HepG2 (cell line): ENCODE measurements around the gene ACTR1A. TPM values are rescaled to one million over a fixed set of nuclear protein-coding genes. Genes with fewer than 3 reads are reported as not detected.

Source experiments
- DR1 ChIP-seq: sonication (generic); formaldehyde crosslinking; IDR thresholded peaks from 2 replicates; pipeline ENCODE4 v1.8.0; 2021; ENCODE audit warnings: mild to moderate bottlenecking, missing genetic modification reagents, inconsistent platforms
- ERF ChIP-seq: IDR thresholded peaks from 2 replicates; pipeline ENCODE4 v1.6.1; 2018; ENCODE audit warnings: missing biosample characterization, missing genetic modification reagents
- GABPA ChIP-seq, 2 experiments: IDR thresholded peaks; 2 replicates each; pipeline ENCODE4 v1.6.1; 2011 to 2016; ENCODE audit warnings: low read depth in 2 of 2, low read length in 1 of 2, missing biosample characterization in 1 of 2, missing genetic modification characterization in 1 of 2
- HOXA7 ChIP-seq: sonication (generic); formaldehyde crosslinking; IDR thresholded peaks from 2 replicates; pipeline ENCODE4 v1.8.1; 2022; ENCODE audit warnings: mild to moderate bottlenecking, missing genetic modification reagents, moderate library complexity
- MAFF ChIP-seq: IDR thresholded peaks from 2 replicates; pipeline ENCODE4 v1.6.1; 2011; ENCODE audit warnings: low read depth, low read length, improper control_type of control experiment
- PHF8 ChIP-seq: sonication (generic); formaldehyde crosslinking; IDR thresholded peaks from 2 replicates; pipeline ENCODE4 v1.5.0; 2020; ENCODE audit warnings: missing genetic modification reagents
- PITX1 ChIP-seq: sonication (generic); formaldehyde crosslinking; IDR thresholded peaks from 2 replicates; pipeline ENCODE4 v1.5.1; 2020; ENCODE audit warnings: mild to moderate bottlenecking, missing genetic modification reagents
- TSC22D2 ChIP-seq: sonication (generic); formaldehyde crosslinking; IDR thresholded peaks from 2 replicates; pipeline ENCODE4 v1.5.1; 2020; ENCODE audit warnings: missing genetic modification reagents, mild to moderate bottlenecking, borderline replicate concordance
- UBTF ChIP-seq: sonication (generic); formaldehyde crosslinking; IDR thresholded peaks from 2 replicates; pipeline ENCODE4 v1.4.0; 2020; ENCODE audit warnings: mild to moderate bottlenecking, missing genetic modification reagents
- YEATS4 ChIP-seq: sonication (generic); formaldehyde crosslinking; IDR thresholded peaks from 2 replicates; pipeline ENCODE4 v1.4.0; 2020; ENCODE audit warnings: missing genetic modification reagents, borderline replicate concordance
- ZBED4 ChIP-seq: sonication (generic); formaldehyde crosslinking; IDR thresholded peaks from 2 replicates; pipeline ENCODE4 v1.4.0; 2020; ENCODE audit warnings: missing genetic modification reagents, borderline replicate concordance
- ZFY ChIP-seq: sonication (generic); formaldehyde crosslinking; IDR thresholded peaks from 2 replicates; pipeline ENCODE4 v1.4.0; 2020; ENCODE audit warnings: missing genetic modification reagents
- ZMYM3 ChIP-seq: sonication (generic); formaldehyde crosslinking; IDR thresholded peaks from 2 replicates; pipeline ENCODE4 v1.5.1; 2020; ENCODE audit warnings: mild to moderate bottlenecking, missing genetic modification reagents
- ZNF225 ChIP-seq: sonication (generic); formaldehyde crosslinking; IDR thresholded peaks from 2 replicates; pipeline ENCODE4 v1.4.0; 2020; ENCODE audit warnings: mild to moderate bottlenecking, missing genetic modification reagents
- ZNF275 ChIP-seq: sonication (generic); formaldehyde crosslinking; IDR thresholded peaks from 2 replicates; pipeline ENCODE4 v1.8.0; 2022; ENCODE audit warnings: missing genetic modification reagents, mild to moderate bottlenecking, inconsistent platforms, borderline replicate concordance
- ZNF557 ChIP-seq: sonication (generic); formaldehyde crosslinking; IDR thresholded peaks from 2 replicates; pipeline ENCODE4 v1.4.0; 2020; ENCODE audit warnings: missing genetic modification reagents
- ZNF572 ChIP-seq: sonication (generic); formaldehyde crosslinking; IDR thresholded peaks from 2 replicates; pipeline ENCODE4 v1.5.1; 2020; ENCODE audit warnings: mild to moderate bottlenecking, missing genetic modification reagents
- ZNF678 ChIP-seq: sonication (generic); formaldehyde crosslinking; IDR thresholded peaks from 2 replicates; pipeline ENCODE4 v1.4.0; 2020; ENCODE audit warnings: mild to moderate bottlenecking, missing genetic modification reagents
- ZNF709 ChIP-seq: sonication (generic); formaldehyde crosslinking; IDR thresholded peaks from 2 replicates; pipeline ENCODE4 v1.5.0; 2020; ENCODE audit warnings: mild to moderate bottlenecking, missing genetic modification reagents
- ZSCAN21 ChIP-seq: sonication (generic); formaldehyde crosslinking; IDR thresholded peaks from 2 replicates; pipeline ENCODE4 v1.8.0; 2022; ENCODE audit warnings: mild to moderate bottlenecking, missing genetic modification reagents, moderate library complexity, borderline replicate concordance
- polyA plus RNA-seq, 8 experiments: library from polyadenylated mRNA; depleted of rRNA in 3 of 8; stranded (reverse) in 7 of 8; unstranded in 1 of 8; fragments of >200 nt; fragmentation: Illumina TruSeq in 4 of 8; extraction: Trizol in 4 of 8; gene quantifications; 2 replicates each; pipeline versions ENCODE4 v1.2.1 to v1.2.3, GENCODE V29; 2011 to 2016; ENCODE audit warnings: low read depth in 4 of 8, missing spikeins in 1 of 8, mixed read lengths in 1 of 8; ENCODE audit not compliant: insufficient read depth in 1 of 8
- total RNA-seq, 5 experiments: library from RNA; depleted of rRNA; stranded (reverse); fragments of >200 nt; fragmentation: Illumina TruSeq; extraction: Trizol; gene quantifications; 2 replicates each; pipeline ENCODE4 v1.2.3, GENCODE V29; 2016; ENCODE audit warnings: low read depth in 1 of 5

The ACTR1A gene
- total and polyA plus RNA-seq, 2 of the 13 experiments (the other 11 are each of a cell fraction or from before 2014, with no cell fraction given): 59.6 to 62.8 TPM

GRCh38 chr10:102504179-102504975, 1.9 kb upstream of the ACTR1A start (continued):
- TF ChIP-seq PITX1 (CRISPR knock-in tag) (peak; percentile 65), UBTF (CRISPR knock-in tag) (peak; percentile 56; the same call in 1 of the 2 replicates), ZNF275 (CRISPR knock-in tag) (0 out of 2 replicates have a peak, but pooled peaks have one; percentile 20), ZNF225 (CRISPR knock-in tag) (no peak), PHF8 (CRISPR knock-in tag) (peak; percentile 60), HOXA7 (CRISPR knock-in tag) (no peak), ZNF709 (CRISPR knock-in tag) (peak; percentile 30; the same call in 1 of the 2 replicates), ZNF572 (CRISPR knock-in tag) (0 out of 2 replicates have a peak, but pooled peaks have one; percentile 31), ZNF678 (no peak), GABPA (IDR thresholded peaks at IDR 0.05; ENCODE audit: low read depth, low read length) (no peak), GABPA (CRISPR knock-in tag; IDR thresholded peaks at IDR 0.05; ENCODE audit: low read depth) (no peak), ZNF557 (no peak), ZMYM3 (CRISPR knock-in tag) (no peak), ZSCAN21 (peak; percentile 7; the same call in 1 of the 2 replicates), ZFY (CRISPR knock-in tag) (peak; percentile 36), ZBED4 (CRISPR knock-in tag) (no peak), ERF (CRISPR knock-in tag) (0 out of 2 replicates have a peak, but pooled peaks have one; percentile 37), YEATS4 (0 out of 2 replicates have a peak, but pooled peaks have one; percentile 38), MAFF (peak; percentile 83), DR1 (CRISPR knock-in tag) (0 out of 2 replicates have a peak, but pooled peaks have one; percentile 6), TSC22D2 (CRISPR knock-in tag) (0 out of 2 replicates have a peak, but pooled peaks have one; percentile 2)
